SU-DHL-6 (cell line): ENCODE measurements around the gene ASB13.
A peak's percentile ranks its signal among the peaks of the same experiment; 100 is the strongest.

Experiments used
- H2AFZ ChIP-seq: fragments of 200-600 bp; sonication (generic); 2 replicates; pipeline ENCODE4 v1.6.1; 2014; ENCODE audit warnings: low read depth, mild to moderate bottlenecking, moderate library complexity, mixed read lengths, antibody characterized with exemption, low read length; ENCODE audit not compliant: severe bottlenecking
- H3F3A ChIP-seq: fragments of 200-600 bp; shearing (Covaris generic); 2 replicates; pipeline ENCODE4 v1.6.0; 2016; ENCODE audit warnings: antibody characterized with exemption, mild to moderate bottlenecking; ENCODE audit not compliant: insufficient read depth
- H3K27ac ChIP-seq: fragments of 200-600 bp; sonication (generic); 2 replicates; pipeline ENCODE4 v1.5.1; 2016; ENCODE audit warnings: low read depth, mild to moderate bottlenecking, low read length, moderate library complexity, mixed read lengths
- H3K27me3 ChIP-seq: fragments of 200-600 bp; sonication (generic), shearing (Covaris generic); 2 replicates; pipeline ENCODE4 v1.6.0; 2014; ENCODE audit warnings: mild to moderate bottlenecking, low read length
- H3K36me3 ChIP-seq: fragments of 200-600 bp; sonication (generic); 2 replicates; pipeline ENCODE4 v1.6.1; 2014; ENCODE audit warnings: mild to moderate bottlenecking, low read length, mixed read lengths
- H3K4me2 ChIP-seq: fragments of 300-600, 200-600 bp; shearing (Covaris generic), sonication (generic); 2 replicates; pipeline ENCODE4 v1.6.0; 2014; ENCODE audit warnings: low read length, low read depth, mild to moderate bottlenecking; ENCODE audit not compliant: poor library complexity, severe bottlenecking
- H3K4me3 ChIP-seq: fragments of 200-600 bp; sonication (generic); 2 replicates; pipeline ENCODE4 v1.5.1; 2014; ENCODE audit warnings: antibody characterized with exemption, low read length, mild to moderate bottlenecking, mixed read lengths; ENCODE audit not compliant: insufficient read depth, poor library complexity, severe bottlenecking
- H3K79me2 ChIP-seq: fragments of 200-600 bp; sonication (generic); 2 replicates; pipeline ENCODE4 v1.6.1; 2014; ENCODE audit warnings: mild to moderate bottlenecking, low read length, moderate library complexity; ENCODE audit not compliant: insufficient read depth
- H3K9ac ChIP-seq: fragments of 200-600 bp; sonication (generic); 2 replicates; pipeline ENCODE4 v1.7.0; 2014; ENCODE audit warnings: mild to moderate bottlenecking, low read length
- H3K9me2 ChIP-seq: fragments of 200-600 bp; sonication (generic); replicated peaks from 2 replicates; pipeline ENCODE4 v1.6.1; 2014; ENCODE audit warnings: low read length; ENCODE audit not compliant: insufficient read depth
- H3K9me3 ChIP-seq: fragments of 200-600 bp; sonication (generic); 2 replicates; pipeline ENCODE4 v1.6.1; 2014; ENCODE audit warnings: low read length, mixed read lengths; ENCODE audit not compliant: insufficient read depth
- H4K20me1 ChIP-seq: fragments of 200-600 bp; sonication (generic); 2 replicates; pipeline ENCODE4 v1.6.1; 2014; ENCODE audit warnings: low read depth, mild to moderate bottlenecking, antibody characterized with exemption, low read length, moderate library complexity, mixed read lengths
- EZH2phosphoT487 ChIP-seq: fragments of 200-600 bp; sonication (generic), shearing (Covaris generic); conservative IDR thresholded peaks from 2 replicates; pipeline ENCODE4 v1.6.1; 2018; ENCODE audit warnings: mild to moderate bottlenecking, antibody characterized with exemption, low read length, moderate library complexity, mixed read lengths
- TF ChIP-seq, protein P1 (sequence below): fragments of 200-600 bp; sonication (generic); IDR thresholded peaks from one replicate; pipeline ENCODE4 v1.5.1; 2017; ENCODE audit warnings: antibody characterized with exemption, mild to moderate bottlenecking, low read length, moderate library complexity; ENCODE audit not compliant: insufficient read depth, poor library complexity, severe bottlenecking

Gene ASB13

DNA sequence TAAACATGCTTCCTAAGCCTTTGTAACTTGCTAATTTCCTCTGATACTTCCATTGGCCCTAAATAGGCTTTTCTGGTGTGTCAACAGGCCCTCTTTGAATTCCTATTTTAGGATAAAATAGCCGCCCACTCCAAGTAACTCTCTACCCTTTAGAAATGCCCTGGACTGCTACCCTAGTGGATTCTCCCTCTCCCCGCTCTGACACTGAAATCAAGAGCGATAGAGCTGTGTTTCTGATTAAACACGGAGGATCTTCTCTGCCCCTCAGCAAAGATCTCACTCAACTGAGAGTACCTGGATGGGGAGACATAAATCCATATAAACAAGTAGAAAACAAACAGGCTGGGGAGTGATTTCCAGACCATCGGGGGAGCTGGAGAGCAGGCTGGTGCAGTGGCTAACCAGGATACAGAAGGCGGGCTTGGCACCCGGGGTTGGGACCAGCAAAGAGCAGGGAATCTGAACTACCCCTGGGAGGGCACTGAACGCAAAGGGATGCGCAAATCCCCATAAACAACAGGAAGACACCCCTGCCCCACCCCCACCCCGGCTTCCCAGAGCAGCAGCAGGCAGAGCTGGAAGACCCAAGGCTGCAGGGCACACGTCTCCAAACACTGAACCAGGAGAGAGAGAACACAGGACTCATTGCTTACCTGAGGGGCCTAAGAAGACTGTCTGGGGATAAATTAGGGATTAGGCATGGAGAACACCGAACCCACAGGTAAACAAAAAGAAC lies 2.5 kb downstream of the ASB13 start:
- Histone ChIP-seq H2AFZ (no peak overlapping the region), H4K20me1 (no peaks in the 10 kb centered on the region), H3F3A (peaks cover 39% of the 10 kb centered on the region), H3K4me2 (peak overlapping the region; percentile 68), H3K9me3 (no peaks in the 10 kb centered on the region), H3K36me3 (no peaks in the 10 kb centered on the region), H3K27me3 (no peaks in the 10 kb centered on the region), H3K79me2 (peaks cover 51% of the 10 kb centered on the region), H3K4me3 (peak overlapping the region; percentile 28), H3K9ac (peak overlapping the region; percentile 48), H3K9me2 (no peaks in the 10 kb centered on the region), H3K27ac (peak overlapping the region; percentile 98)
- TF ChIP-seq, protein P1, sequence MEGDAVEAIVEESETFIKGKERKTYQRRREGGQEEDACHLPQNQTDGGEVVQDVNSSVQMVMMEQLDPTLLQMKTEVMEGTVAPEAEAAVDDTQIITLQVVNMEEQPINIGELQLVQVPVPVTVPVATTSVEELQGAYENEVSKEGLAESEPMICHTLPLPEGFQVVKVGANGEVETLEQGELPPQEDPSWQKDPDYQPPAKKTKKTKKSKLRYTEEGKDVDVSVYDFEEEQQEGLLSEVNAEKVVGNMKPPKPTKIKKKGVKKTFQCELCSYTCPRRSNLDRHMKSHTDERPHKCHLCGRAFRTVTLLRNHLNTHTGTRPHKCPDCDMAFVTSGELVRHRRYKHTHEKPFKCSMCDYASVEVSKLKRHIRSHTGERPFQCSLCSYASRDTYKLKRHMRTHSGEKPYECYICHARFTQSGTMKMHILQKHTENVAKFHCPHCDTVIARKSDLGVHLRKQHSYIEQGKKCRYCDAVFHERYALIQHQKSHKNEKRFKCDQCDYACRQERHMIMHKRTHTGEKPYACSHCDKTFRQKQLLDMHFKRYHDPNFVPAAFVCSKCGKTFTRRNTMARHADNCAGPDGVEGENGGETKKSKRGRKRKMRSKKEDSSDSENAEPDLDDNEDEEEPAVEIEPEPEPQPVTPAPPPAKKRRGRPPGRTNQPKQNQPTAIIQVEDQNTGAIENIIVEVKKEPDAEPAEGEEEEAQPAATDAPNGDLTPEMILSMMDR, result no peak
- no peak for TF ChIP-seq EZH2phosphoT487

DNA sequence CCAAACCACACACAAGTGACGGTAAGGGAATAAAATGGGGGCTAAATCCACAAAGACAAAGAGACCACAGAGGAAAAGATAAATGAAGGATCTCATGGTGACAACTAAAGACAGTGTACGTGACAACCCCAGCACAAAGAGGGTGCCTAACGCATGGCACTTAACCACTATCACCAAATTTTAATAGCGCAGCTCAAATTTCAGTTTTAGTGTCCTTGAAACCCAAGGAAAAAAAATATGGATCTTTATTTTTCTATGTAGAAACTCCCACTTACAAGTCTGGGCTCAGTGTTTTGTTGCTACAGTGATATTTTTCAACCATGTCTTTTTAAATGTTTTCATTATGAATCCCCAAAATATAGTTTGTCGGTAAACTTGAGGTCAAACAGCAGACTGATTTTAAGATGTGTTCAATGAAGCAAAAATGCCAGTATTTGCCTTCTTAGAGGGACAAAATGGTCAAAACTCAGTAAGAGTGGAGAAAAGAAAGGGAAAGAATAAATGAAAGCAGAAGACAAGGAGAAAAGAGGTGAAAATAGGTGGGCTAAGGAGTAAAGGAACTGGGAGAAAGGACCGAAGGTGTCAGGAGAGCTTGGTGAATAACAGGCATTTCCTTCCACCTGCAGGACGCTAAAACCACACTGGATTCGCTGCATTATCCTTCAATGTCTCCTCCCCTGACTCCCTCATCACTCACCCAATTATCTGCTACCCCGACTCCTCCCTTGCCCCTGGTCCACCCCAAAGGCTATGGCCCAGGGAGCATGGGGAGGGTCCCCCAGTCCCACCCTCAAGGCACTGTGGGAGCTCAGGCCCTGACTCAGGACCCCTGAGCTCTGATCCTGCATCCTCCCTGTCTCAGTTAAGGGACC lies 3.5 kb downstream of the ASB13 start:
- Histone ChIP-seq H3F3A (peaks cover 41% of the 10 kb centered on the region), H3K79me2 (peaks cover 54% of the 10 kb centered on the region), H3K27me3 (no peaks in the 10 kb centered on the region), H2AFZ (no peak overlapping the region), H3K36me3 (no peaks in the 10 kb centered on the region), H3K4me3 (peak overlapping the region; percentile 28), H3K4me2 (peak overlapping the region; percentile 68), H4K20me1 (no peaks in the 10 kb centered on the region), H3K9ac (peak overlapping the region; percentile 48), H3K9me3 (no peaks in the 10 kb centered on the region), H3K9me2 (no peaks in the 10 kb centered on the region), H3K27ac (peak overlapping the region; percentile 98)
- TF ChIP-seq, protein P1, result no peak
- TF ChIP-seq EZH2phosphoT487, result no peak

DNA sequence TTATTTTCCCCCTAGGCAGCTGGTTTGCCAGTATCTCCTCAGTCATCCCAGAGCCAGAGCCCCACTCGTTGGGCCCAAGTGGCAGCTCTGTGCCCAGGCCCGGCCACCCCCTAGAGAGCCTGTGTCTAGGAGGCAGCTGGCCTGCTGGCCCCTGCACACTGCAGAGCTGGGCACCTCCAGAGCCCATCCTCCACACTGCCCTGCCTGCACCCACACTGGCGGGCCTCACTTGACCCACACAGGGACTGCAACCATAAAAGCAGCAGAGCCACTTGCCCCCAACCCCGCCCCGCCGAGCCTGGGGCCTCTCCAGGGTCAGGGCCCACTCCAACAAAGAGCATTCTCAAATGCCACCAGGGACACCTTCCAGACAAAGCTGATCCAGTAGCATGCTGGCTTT lies 5.4 kb downstream of the ASB13 start:
- Histone ChIP-seq H3K9me2 (no peaks in the 10 kb centered on the region), H3K9me3 (no peaks in the 10 kb centered on the region), H3K36me3 (no peaks in the 10 kb centered on the region), H3K27ac (peak overlapping the region; percentile 98), H3K27me3 (no peaks in the 10 kb centered on the region), H3K4me3 (no peak overlapping the region), H3K4me2 (peak overlapping the region; percentile 68), H3K79me2 (peaks cover 54% of the 10 kb centered on the region), H3K9ac (peak overlapping the region; percentile 44), H4K20me1 (no peaks in the 10 kb centered on the region), H3F3A (peaks cover 50% of the 10 kb centered on the region), H2AFZ (no peak overlapping the region)
- TF ChIP-seq, protein P1, result no peak
- no peak for TF ChIP-seq EZH2phosphoT487
